CD4-positive, alpha-beta T cell treated with Interferon alpha-2 for 1 hour (primary cell): ENCODE measurements around the gene CUL1.

Source experiments
- DNase-seq, 2 donors: peaks; one replicate each; pipeline ENCODE4 v3.0.0-alpha.2; 2020 to 2022

Gene CUL1

GRCh38 chr7:148811892-148812291, 113.2 kb downstream of the CUL1 start:
- DNase-seq: no peak

- DNase-seq: no peak
Measured at GRCh38 chr7:148813890-148814289, 115.2 kb downstream of the CUL1 start.

GRCh38 chr7:148814922-148815559, 116.3 kb downstream of the CUL1 start:
- no peak for DNase-seq

- DNase-seq: no peak
Measured at GRCh38 chr7:148815612-148816011, 116.9 kb downstream of the CUL1 start.

GRCh38 chr7:148819697-148820360, 121.1 kb downstream of the CUL1 start:
- DNase-seq: no peak

GRCh38 chr7:148821422-148821821, 122.7 kb downstream of the CUL1 start:
- no peak for DNase-seq

- DNase-seq: no peak
Measured at GRCh38 chr7:148824864-148825263, 126.2 kb downstream of the CUL1 start.

- no peak for DNase-seq
Measured at GRCh38 chr7:148825338-148825737, 126.6 kb downstream of the CUL1 start.

GRCh38 chr7:148828965-148829364, 130.3 kb downstream of the CUL1 start:
- no peak for DNase-seq

- no peak for DNase-seq
Measured at GRCh38 chr7:148830897-148831692, 132.4 kb downstream of the CUL1 start.

- no peak for DNase-seq
Measured at GRCh38 chr7:148831782-148832181, 133.1 kb downstream of the CUL1 start.

- DNase-seq: no peak
Measured at GRCh38 chr7:148834605-148835004, 135.9 kb downstream of the CUL1 start.

- DNase-seq: no peak
Measured at GRCh38 chr7:148835854-148836253, 137.2 kb downstream of the CUL1 start.

GRCh38 chr7:148838905-148839304, 140.2 kb downstream of the CUL1 start:
- peak; percentile 20 to 49 for DNase-seq

GRCh38 chr7:148847815-148848734, 149.4 kb downstream of the CUL1 start:
- DNase-seq: no peak

- DNase-seq: no peak
Measured at GRCh38 chr7:148849393-148850098, 150.8 kb downstream of the CUL1 start.

- no peak for DNase-seq
Measured at GRCh38 chr7:148850564-148850963, 151.9 kb downstream of the CUL1 start.
